HCT116 (cell line): Measurements from ENCODE around the gene SRRM1. TPM values are rescaled to one million over a fixed set of nuclear protein-coding genes. Genes with fewer than 3 reads are reported as not detected.

ENCODE experiments used
- ATAC-seq: fragments of 200-7000 bp; cut with Tn5 transposase; 2 replicates; pipeline ENCODE4 v1.9.1; 2020; ENCODE audit warnings: mild to moderate bottlenecking, moderate library complexity
- BruUV-seq: library from RNA; stranded (reverse); fragments of 400-500 nt; replicated peaks from 2 replicates; lab custom pipeline; 2021; lab: Mats Ljungman, UMichigan
- CTCF ChIA-PET: fragments of 300-600 bp; sonication (Branson Sonifier 250); formaldehyde crosslinking; loops from one replicate; lab custom pipeline; 2021; ENCODE audit warnings: antibody characterized with exemption; lab: Charles Lee
- POLR2A ChIA-PET: fragments of 300-600, 350-600 bp; sonication (Branson Sonifier 250); formaldehyde crosslinking; loops from one replicate; lab custom pipeline; 2021; ENCODE audit warnings: antibody characterized with exemption; lab: Charles Lee
- RAD21 ChIA-PET, 2 experiments: fragments of 300-600 bp; sonication (Branson Sonifier 250); formaldehyde crosslinking; loops; one replicate each; lab custom pipeline; 2023; ENCODE audit warnings: low total read pairs in 2 of 2; ENCODE audit not compliant: uncharacterized antibody in 2 of 2, unreplicated experiment in 2 of 2, low non-redundant PET in 1 of 2; lab: Charles Lee
- DNase-seq: peaks from one replicate; pipeline ENCODE4 v3.0.0-alpha.2; 2010; ENCODE audit warnings: low read depth, low spot score
- H2AFZ ChIP-seq: fragments of 200-600 bp; shearing (Covaris generic), sonication (generic); 2 replicates; pipeline ENCODE4 v1.6.1; 2017; ENCODE audit warnings: low read depth, mixed run types, mixed read lengths, antibody characterized with exemption, low read length; ENCODE audit not compliant: poor library complexity, severe bottlenecking
- H3K27ac ChIP-seq: 2 replicates; pipeline ENCODE4 v1.5.1; 2012; ENCODE audit warnings: low read depth, low read length
- H3K27me3 ChIP-seq: fragments of 200-600 bp; sonication (generic); 2 replicates; pipeline ENCODE4 v1.6.1; 2016; ENCODE audit warnings: mixed run types, low read length, mixed read lengths; ENCODE audit not compliant: insufficient read depth
- H3K36me3 ChIP-seq, 2 experiments: fragments of 200-500 bp in 1 of 2; fragments of 200-600 bp in 1 of 2; sonication (Bioruptor generic) in 1 of 2; sonication (generic) in 1 of 2; 2 replicates each; pipeline versions ENCODE4 v1.5.1 to v1.6.1; 2014 to 2016; ENCODE audit warnings: low read length in 2 of 2, inconsistent platforms in 1 of 2, mixed read lengths in 1 of 2, mixed run types in 1 of 2; ENCODE audit not compliant: insufficient read depth in 2 of 2, control insufficient read depth in 1 of 2
- H3K4me1 ChIP-seq, 2 experiments: fragments of 200-600 bp in 1 of 2; sonication (generic) in 1 of 2; 2 replicates each; pipeline versions ENCODE4 v1.5.1 to v1.6.1; 2012 to 2017; ENCODE audit warnings: low read length in 2 of 2, inconsistent platforms in 1 of 2, mild to moderate bottlenecking in 1 of 2, mixed read lengths in 1 of 2, mixed run types in 1 of 2, moderate library complexity in 1 of 2; ENCODE audit not compliant: insufficient read depth in 2 of 2, control insufficient read depth in 1 of 2
- H3K4me2 ChIP-seq: fragments of 200-600 bp; sonication (generic); 2 replicates; pipeline ENCODE4 v1.6.1; 2017; ENCODE audit warnings: mixed run types, low read length, mixed read lengths
- H3K4me3 ChIP-seq, 2 experiments: fragments of 200-600 bp in 1 of 2; sonication (generic) in 1 of 2; replicated peaks in 1 of 2; 2 replicates each; pipeline ENCODE4 v1.5.1; 2011 to 2016; ENCODE audit warnings: low read length in 2 of 2, control low read depth in 1 of 2, low read depth in 1 of 2, mild to moderate bottlenecking in 1 of 2, mixed read lengths in 1 of 2, mixed run types in 1 of 2
- H3K79me2 ChIP-seq: fragments of 200-600 bp; sonication (generic); 2 replicates; pipeline ENCODE4 v1.6.1; 2017; ENCODE audit warnings: mild to moderate bottlenecking, mixed run types, low read length, moderate library complexity, mixed read lengths; ENCODE audit not compliant: insufficient read depth
- H3K9ac ChIP-seq: fragments of 200-600 bp; sonication (generic); 2 replicates; pipeline ENCODE4 v1.6.1; 2016; ENCODE audit warnings: low read length, mixed read lengths
- H3K9me2 ChIP-seq: fragments of 200-600 bp; sonication (generic), shearing (Covaris generic); 2 replicates; pipeline ENCODE4 v1.6.1; 2017; ENCODE audit warnings: mixed run types, mild to moderate bottlenecking, moderate library complexity; ENCODE audit not compliant: insufficient read depth
- H3K9me3 ChIP-seq, 2 experiments: fragments of 200-500 bp in 1 of 2; fragments of 200-600 bp in 1 of 2; sonication (Bioruptor generic) in 1 of 2; sonication (generic) in 1 of 2; 2 replicates each; pipeline ENCODE4 v1.6.1; 2014 to 2017; ENCODE audit warnings: low read length in 2 of 2, mixed read lengths in 2 of 2, inconsistent platforms in 1 of 2, low read depth in 1 of 2, mild to moderate bottlenecking in 1 of 2, mixed run types in 1 of 2, moderate library complexity in 1 of 2; ENCODE audit not compliant: control insufficient read depth in 1 of 2, insufficient read depth in 1 of 2
- H4K20me1 ChIP-seq: fragments of 200-600 bp; sonication (generic), shearing (Covaris generic); 2 replicates; pipeline ENCODE4 v1.6.1; 2017; ENCODE audit warnings: mixed run types, mild to moderate bottlenecking, moderate library complexity; ENCODE audit not compliant: insufficient read depth
- CBX3 ChIP-seq: IDR thresholded peaks from 2 replicates; pipeline ENCODE4 v1.6.1; 2012; ENCODE audit warnings: low read depth
- CEBPB ChIP-seq: IDR thresholded peaks from 2 replicates; pipeline ENCODE4 v1.6.1; 2012; ENCODE audit warnings: low read depth
- ELF1 ChIP-seq: IDR thresholded peaks from 2 replicates; pipeline ENCODE4 v1.6.1; 2012; ENCODE audit warnings: low read depth, borderline replicate concordance
- EZH2 ChIP-seq: fragments of 200-600 bp; sonication (generic); IDR thresholded peaks from 2 replicates; pipeline ENCODE4 v1.6.1; 2017; ENCODE audit warnings: antibody characterized with exemption, mixed run types
- EZH2phosphoT487 ChIP-seq: fragments of 200-600 bp; IDR thresholded peaks from 2 replicates; pipeline ENCODE4 v1.6.1; 2018; ENCODE audit warnings: antibody characterized with exemption, borderline replicate concordance
- FOSL1 ChIP-seq: IDR thresholded peaks from 2 replicates; pipeline ENCODE4 v1.6.1; 2012; ENCODE audit warnings: low read depth
- JUND ChIP-seq: IDR thresholded peaks from 2 replicates; pipeline ENCODE4 v1.6.1; 2012
- POLR2A ChIP-seq: IDR thresholded peaks from 2 replicates; pipeline ENCODE4 v1.7.0; 2011; ENCODE audit warnings: borderline replicate concordance; ENCODE audit not compliant: insufficient read depth, insufficient read length; ENCODE audit errors: extremely low read depth
- POLR2AphosphoS5 ChIP-seq: IDR thresholded peaks from 2 replicates; pipeline ENCODE4 v1.6.1; 2011; ENCODE audit warnings: mild to moderate bottlenecking, low read depth, low read length, moderate library complexity
- RAD21 ChIP-seq: IDR thresholded peaks from 2 replicates; pipeline ENCODE4 v1.6.1; 2012; ENCODE audit warnings: low read depth, mild to moderate bottlenecking
- SIN3A ChIP-seq: IDR thresholded peaks from 2 replicates; pipeline ENCODE4 v1.6.1; 2012; ENCODE audit warnings: low read depth
- SRF ChIP-seq: IDR thresholded peaks from 2 replicates; pipeline ENCODE4 v1.6.1; 2012; ENCODE audit warnings: low read depth
- TCF7L2 ChIP-seq: IDR thresholded peaks from 2 replicates; pipeline ENCODE4 v1.7.0; 2011; ENCODE audit warnings: borderline replicate concordance, inconsistent platforms; ENCODE audit not compliant: insufficient read depth, insufficient read length; ENCODE audit errors: extremely low read depth
- YY1 ChIP-seq: IDR thresholded peaks from 2 replicates; pipeline ENCODE4 v1.6.1; 2011; ENCODE audit warnings: low read length, low read depth, moderate library complexity, mild to moderate bottlenecking; ENCODE audit not compliant: insufficient replicate concordance; ENCODE audit errors: extremely low read depth
- ZFX ChIP-seq: fragments of 450-650 bp; IDR thresholded peaks from 2 replicates; pipeline ENCODE4 v1.6.1; 2017
- intact Hi-C: fragments of 100-400 bp; cut with micrococcal nuclease; formaldehyde crosslinking; loops from 2 replicates; pipeline ENCODE4 v1.10.0; 2022
- total RNA-seq: library from RNA; stranded (reverse); gene quantifications from one replicate; pipeline ENCODE4 v1.2.1, GENCODE V29; 2021; ENCODE audit not compliant: unreplicated experiment
- TF ChIP-seq, protein P1 (sequence below): IDR thresholded peaks from 2 replicates; pipeline ENCODE4 v1.6.1; 2012
- TF ChIP-seq, protein P2 (sequence below), 3 experiments: fragments of 200-600 bp in 1 of 3; sonication (generic) in 1 of 3; IDR thresholded peaks in 2 of 3; conservative IDR thresholded peaks in 1 of 3; 2 replicates each; pipeline ENCODE4 v1.5.1; 2012 to 2017; ENCODE audit warnings: low read depth in 2 of 3, low read length in 2 of 3, antibody characterized with exemption in 1 of 3, borderline replicate concordance in 1 of 3, control low read depth in 1 of 3, mild to moderate bottlenecking in 1 of 3, mixed read lengths in 1 of 3, mixed run types in 1 of 3, moderate library complexity in 1 of 3; ENCODE audit not compliant: insufficient read depth in 1 of 3
- TF ChIP-seq, protein P3 (sequence below): IDR thresholded peaks from 2 replicates; pipeline ENCODE4 v1.6.1; 2011; ENCODE audit warnings: mild to moderate bottlenecking, low read length, moderate library complexity; ENCODE audit not compliant: insufficient replicate concordance; ENCODE audit errors: extremely low read depth
- TF ChIP-seq, protein P4 (sequence below): IDR thresholded peaks from 2 replicates; pipeline ENCODE4 v1.6.1; 2012; ENCODE audit warnings: low read depth
- TF ChIP-seq, protein P5 (sequence below): IDR thresholded peaks from 2 replicates; pipeline ENCODE4 v1.6.1; 2012

Gene SRRM1
- total RNA-seq, 1 experiment from 2014 or later: 184 TPM

DNA sequence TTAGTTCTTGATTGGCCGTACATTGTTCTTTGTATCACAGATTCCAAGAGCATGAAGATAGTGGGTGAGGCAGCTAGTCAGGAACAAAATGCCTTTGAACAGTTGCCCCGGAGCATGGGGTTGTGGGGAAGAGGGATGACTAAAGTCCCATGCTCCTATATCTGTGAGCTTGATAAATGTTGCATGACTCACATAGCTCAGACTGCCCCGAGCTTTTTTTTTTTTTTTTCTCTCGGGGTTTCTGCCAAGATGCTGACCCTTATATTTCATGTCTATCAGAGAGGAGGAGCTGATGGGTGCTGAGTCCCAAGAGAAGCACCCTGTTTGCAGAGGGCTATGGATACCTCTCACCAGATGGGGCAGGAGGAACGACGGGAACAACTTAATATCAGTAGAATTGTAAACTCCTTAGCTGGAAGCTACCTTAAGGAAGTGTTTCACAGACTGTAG is 40.6 kb downstream of the SRRM1 start:
- Histone ChIP-seq H3K9me2 (no peaks in the 10 kb centered on the region), H3K36me3 (no peaks in the 10 kb centered on the region), H3K27me3 (no peaks in the 10 kb centered on the region), H4K20me1 (no peaks in the 10 kb centered on the region), H3K9me3 (no peaks in the 10 kb centered on the region), H3K4me2 (peak overlapping the region; percentile 70), H3K79me2 (no peaks in the 10 kb centered on the region), H3K4me3 (peak overlapping the region in 1 of 2 experiments; percentile 31; a peak in 2 of 4 replicates), H3K9ac (peak overlapping the region; percentile 65), H2AFZ (peak overlapping the region; percentile 19), H3K27ac (peak overlapping the region; percentile 64; the same call in 1 of the 2 replicates), H3K4me1 (peaks cover 14 to 66% of the 10 kb centered on the region in 2 experiments)
- POLR2A ChIA-PET: interaction anchor here (0.6 to 1.7 kb wide), 4 partner anchors 14 to 147 kb away, joined by 3 to 20 read pairs (median 8); partner anchors contain the start of gene CLIC4
- BruUV-seq: no TSS peak
- ATAC-seq (peak; percentile 89), DNase-seq (peak; percentile 95)
- CTCF ChIA-PET: interaction anchor here (0.6 to 2.6 kb wide), 7 partner anchors 147 to 268 kb away, joined by 3 to 36 read pairs (median 4); partner anchors contain the start of gene NIPAL3
- intact Hi-C loops: no loop called here
- RAD21 ChIA-PET: interaction anchor here (0.7 to 1.2 kb wide), 5 partner anchors 147 to 151 kb away, joined by 3 to 6 read pairs (median 4); no protein-coding TSS in a partner anchor
- TF ChIP-seq TCF7L2: no peak
- TF ChIP-seq CEBPB: no peak; the same call in 1 of the 2 replicates
- TF ChIP-seq, protein P1, sequence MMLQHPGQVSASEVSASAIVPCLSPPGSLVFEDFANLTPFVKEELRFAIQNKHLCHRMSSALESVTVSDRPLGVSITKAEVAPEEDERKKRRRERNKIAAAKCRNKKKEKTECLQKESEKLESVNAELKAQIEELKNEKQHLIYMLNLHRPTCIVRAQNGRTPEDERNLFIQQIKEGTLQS: no peak
- no peak for TF ChIP-seq ZFX
- TF ChIP-seq, protein P2, sequence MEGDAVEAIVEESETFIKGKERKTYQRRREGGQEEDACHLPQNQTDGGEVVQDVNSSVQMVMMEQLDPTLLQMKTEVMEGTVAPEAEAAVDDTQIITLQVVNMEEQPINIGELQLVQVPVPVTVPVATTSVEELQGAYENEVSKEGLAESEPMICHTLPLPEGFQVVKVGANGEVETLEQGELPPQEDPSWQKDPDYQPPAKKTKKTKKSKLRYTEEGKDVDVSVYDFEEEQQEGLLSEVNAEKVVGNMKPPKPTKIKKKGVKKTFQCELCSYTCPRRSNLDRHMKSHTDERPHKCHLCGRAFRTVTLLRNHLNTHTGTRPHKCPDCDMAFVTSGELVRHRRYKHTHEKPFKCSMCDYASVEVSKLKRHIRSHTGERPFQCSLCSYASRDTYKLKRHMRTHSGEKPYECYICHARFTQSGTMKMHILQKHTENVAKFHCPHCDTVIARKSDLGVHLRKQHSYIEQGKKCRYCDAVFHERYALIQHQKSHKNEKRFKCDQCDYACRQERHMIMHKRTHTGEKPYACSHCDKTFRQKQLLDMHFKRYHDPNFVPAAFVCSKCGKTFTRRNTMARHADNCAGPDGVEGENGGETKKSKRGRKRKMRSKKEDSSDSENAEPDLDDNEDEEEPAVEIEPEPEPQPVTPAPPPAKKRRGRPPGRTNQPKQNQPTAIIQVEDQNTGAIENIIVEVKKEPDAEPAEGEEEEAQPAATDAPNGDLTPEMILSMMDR (IDR thresholded peaks at IDR 0.05 in 2 of 3, conservative IDR thresholded peaks at IDR 0.05 in 1 of 3; ENCODE audit: borderline replicate concordance in 1 of 3, insufficient read depth in 1 of 3, low read depth in 2 of 3, low read length in 2 of 3): no peak
- peak; percentile 63 for TF ChIP-seq YY1
- peak; percentile 61 for TF ChIP-seq SRF
- peak; percentile 90 for TF ChIP-seq FOSL1
- TF ChIP-seq SIN3A: no peak; the same call in 1 of the 2 replicates
- peak; percentile 70 for TF ChIP-seq POLR2AphosphoS5
- TF ChIP-seq, protein P3, sequence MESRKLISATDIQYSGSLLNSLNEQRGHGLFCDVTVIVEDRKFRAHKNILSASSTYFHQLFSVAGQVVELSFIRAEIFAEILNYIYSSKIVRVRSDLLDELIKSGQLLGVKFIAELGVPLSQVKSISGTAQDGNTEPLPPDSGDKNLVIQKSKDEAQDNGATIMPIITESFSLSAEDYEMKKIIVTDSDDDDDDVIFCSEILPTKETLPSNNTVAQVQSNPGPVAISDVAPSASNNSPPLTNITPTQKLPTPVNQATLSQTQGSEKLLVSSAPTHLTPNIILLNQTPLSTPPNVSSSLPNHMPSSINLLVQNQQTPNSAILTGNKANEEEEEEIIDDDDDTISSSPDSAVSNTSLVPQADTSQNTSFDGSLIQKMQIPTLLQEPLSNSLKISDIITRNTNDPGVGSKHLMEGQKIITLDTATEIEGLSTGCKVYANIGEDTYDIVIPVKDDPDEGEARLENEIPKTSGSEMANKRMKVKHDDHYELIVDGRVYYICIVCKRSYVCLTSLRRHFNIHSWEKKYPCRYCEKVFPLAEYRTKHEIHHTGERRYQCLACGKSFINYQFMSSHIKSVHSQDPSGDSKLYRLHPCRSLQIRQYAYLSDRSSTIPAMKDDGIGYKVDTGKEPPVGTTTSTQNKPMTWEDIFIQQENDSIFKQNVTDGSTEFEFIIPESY: peak; percentile 46
- TF ChIP-seq ELF1: no peak
- TF ChIP-seq RAD21: peak; percentile 43
- TF ChIP-seq, protein P4, sequence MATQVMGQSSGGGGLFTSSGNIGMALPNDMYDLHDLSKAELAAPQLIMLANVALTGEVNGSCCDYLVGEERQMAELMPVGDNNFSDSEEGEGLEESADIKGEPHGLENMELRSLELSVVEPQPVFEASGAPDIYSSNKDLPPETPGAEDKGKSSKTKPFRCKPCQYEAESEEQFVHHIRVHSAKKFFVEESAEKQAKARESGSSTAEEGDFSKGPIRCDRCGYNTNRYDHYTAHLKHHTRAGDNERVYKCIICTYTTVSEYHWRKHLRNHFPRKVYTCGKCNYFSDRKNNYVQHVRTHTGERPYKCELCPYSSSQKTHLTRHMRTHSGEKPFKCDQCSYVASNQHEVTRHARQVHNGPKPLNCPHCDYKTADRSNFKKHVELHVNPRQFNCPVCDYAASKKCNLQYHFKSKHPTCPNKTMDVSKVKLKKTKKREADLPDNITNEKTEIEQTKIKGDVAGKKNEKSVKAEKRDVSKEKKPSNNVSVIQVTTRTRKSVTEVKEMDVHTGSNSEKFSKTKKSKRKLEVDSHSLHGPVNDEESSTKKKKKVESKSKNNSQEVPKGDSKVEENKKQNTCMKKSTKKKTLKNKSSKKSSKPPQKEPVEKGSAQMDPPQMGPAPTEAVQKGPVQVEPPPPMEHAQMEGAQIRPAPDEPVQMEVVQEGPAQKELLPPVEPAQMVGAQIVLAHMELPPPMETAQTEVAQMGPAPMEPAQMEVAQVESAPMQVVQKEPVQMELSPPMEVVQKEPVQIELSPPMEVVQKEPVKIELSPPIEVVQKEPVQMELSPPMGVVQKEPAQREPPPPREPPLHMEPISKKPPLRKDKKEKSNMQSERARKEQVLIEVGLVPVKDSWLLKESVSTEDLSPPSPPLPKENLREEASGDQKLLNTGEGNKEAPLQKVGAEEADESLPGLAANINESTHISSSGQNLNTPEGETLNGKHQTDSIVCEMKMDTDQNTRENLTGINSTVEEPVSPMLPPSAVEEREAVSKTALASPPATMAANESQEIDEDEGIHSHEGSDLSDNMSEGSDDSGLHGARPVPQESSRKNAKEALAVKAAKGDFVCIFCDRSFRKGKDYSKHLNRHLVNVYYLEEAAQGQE: no peak
- TF ChIP-seq EZH2phosphoT487: no peak
- peak; percentile 87; the same call in 1 of the 2 replicates for TF ChIP-seq CBX3
- no peak for TF ChIP-seq EZH2
- TF ChIP-seq JUND: peak; percentile 91
- no peak for TF ChIP-seq POLR2A
- TF ChIP-seq, protein P5, sequence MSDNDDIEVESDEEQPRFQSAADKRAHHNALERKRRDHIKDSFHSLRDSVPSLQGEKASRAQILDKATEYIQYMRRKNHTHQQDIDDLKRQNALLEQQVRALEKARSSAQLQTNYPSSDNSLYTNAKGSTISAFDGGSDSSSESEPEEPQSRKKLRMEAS: peak; percentile 74
